HG03095 (cell line): ENCODE results near the gene KPTN.

ENCODE experiments used
- ATAC-seq: cut with Tn5 transposase; IDR thresholded peaks from one replicate; pipeline ENCODE4 v1.9.1; 2021; ENCODE audit warnings: moderate library complexity; ENCODE audit not compliant: unreplicated experiment

Gene KPTN

GRCh38 chr19:47471381-47471732 is 12.7 kb downstream of the KPTN start:
- no peak for ATAC-seq

DNA sequence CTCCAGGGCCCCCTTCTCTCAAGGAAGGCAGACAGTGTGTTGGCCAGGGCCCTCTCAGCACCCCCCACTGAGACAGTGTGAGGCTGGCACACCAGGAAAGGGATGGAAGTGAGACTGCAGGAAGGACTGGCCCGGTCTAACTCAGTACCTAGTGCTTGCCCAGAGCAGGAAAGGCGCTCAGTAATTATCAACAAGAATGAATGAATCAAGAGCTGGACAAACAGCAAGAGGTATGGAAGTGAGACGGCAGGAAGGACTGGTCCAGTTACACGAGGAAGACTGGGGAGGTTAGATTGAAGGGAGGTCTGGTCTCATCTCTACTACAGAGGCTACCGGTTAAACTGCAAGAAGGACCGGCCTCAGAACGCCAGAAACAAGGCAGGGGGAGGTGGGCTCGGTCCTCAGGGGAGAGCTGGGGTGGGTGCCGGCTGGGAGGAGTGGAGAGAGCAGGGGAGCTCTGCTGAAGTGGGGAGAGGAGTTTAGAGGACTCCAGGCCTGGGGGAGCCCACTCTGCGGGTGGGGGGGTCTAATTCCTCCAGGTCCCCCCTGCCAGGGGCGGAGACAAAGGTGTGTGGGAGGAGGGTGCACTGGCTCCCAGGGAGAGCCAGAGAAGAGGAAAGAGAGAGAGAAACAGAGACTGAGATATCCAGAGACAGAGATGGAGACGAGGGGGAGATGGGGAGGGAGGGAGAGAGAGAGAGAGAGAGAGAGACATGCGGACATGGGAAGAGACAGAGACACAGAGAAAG is 13.4 kb downstream of the KPTN start:
- no peak for ATAC-seq

DNA sequence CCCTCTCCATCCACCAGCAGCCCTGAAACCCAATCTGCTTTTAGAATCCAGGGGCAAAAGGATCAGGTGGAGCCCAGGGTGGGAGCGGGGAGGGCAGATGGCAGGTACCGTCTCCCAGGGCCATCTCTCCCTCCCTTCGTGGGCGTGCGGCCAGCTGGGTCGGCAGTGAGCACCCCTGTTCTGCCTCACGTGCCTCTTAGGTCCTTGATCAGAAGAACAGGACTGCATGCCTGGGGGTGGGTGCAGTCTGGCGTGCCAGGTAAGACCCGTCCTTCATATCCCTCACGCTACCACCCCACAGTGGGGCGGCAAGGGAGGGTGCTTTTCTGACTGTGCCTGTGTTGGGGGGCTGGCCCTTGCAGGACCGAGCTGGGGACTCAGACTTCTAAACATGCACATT is 14.3 kb downstream of the KPTN start:
- no peak for ATAC-seq

DNA sequence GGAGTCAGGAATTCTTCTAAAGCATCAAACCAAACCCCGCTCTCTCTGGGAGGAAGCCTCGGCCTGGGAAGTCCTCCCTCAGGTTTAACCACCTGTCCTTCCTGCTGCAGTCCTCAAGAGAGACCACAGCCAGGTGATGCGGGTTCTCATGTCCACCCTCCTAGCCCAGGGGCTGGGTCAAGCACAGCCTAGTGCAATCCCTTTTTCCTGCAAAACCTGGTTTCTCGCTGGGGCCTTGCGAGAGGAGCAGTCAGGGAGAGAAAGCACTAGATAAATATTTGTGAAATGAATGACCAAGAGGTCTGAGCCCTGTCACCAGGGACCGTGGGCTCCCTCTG is 14.7 kb downstream of the KPTN start:
- no peak for ATAC-seq

DNA sequence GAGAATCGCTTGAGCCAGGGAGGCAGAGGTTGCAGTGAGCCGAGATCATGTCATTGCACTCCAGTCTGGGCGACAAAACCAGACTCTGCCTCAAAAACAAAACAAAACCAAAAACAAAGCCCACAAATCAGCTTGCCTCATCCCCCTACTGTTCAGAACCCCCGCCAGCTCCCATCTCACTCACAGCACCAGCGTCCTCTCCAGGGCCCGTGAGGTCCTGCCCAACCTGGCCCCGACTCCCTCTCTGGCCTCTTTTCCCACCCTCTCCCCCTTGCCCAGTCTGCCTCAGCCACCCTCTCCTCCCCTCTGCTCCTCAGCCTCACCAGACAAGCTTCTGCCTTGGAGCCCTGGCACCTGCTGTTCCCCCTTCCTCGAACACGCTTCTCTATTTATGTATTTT is 16.1 kb downstream of the KPTN start:
- no peak for ATAC-seq

DNA sequence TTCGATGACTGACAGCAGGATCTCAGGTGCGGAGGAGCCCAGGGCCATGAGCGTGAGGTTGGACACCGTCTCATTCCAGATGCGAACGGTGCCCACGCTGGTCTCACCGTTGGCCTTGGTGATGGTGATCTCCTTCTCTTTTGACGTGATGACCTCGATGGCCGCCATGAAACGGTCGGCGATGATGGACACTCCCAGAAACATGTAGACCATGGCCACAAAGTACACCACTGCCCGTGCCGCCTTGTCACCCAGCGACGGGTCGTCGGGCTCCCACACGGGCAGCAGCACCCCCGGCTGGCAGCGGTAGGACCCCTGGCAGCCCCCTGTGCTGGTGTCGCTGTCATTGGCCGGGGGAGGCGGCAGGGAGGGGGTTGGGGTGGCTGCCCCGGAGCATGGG is 18.1 kb downstream of the KPTN start:
- ATAC-seq = no peak

- no peak for ATAC-seq
Measured at GRCh38 chr19:47464675-47465419, 19.2 kb downstream of the KPTN start.

DNA sequence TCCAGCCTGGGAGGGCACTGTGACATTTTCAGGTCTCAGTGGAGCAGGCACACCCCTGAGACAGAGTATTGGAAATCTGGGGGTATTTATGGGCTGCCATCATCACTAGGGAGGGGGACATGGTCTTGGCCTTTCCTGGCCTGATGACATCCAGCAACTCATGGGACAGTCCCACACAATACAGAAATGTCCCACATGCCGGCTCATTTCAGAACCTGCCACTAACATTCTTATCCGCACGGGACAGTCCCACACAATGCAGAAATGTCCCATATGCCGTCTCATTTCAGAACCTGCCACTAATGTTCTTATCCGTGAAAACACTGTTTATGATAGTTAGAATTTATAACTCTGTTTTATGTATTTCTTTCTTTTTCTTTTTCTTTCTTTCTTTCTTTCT is 22.1 kb downstream of the KPTN start:
- ATAC-seq = no peak

DNA sequence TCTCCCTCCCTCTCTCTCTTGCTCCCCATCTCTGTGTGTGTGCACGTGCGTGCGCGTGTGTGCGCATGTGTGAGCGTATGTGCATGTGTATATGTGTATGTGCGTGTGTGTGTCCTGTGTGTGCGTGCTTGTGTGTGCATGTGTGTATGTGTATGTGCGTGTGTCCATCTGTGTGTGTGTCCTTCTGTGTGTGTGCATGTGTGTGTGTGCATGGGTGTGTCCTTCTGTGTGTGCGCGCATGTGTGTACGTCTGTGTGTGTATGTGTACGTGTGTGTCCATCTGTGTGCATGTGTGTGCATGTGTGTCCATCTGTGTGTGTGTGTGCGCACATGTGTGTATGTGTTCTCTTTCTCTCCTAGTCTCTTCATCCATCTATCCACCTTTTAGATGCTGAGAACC is 24.5 kb downstream of the KPTN start:
- ATAC-seq = no peak

DNA sequence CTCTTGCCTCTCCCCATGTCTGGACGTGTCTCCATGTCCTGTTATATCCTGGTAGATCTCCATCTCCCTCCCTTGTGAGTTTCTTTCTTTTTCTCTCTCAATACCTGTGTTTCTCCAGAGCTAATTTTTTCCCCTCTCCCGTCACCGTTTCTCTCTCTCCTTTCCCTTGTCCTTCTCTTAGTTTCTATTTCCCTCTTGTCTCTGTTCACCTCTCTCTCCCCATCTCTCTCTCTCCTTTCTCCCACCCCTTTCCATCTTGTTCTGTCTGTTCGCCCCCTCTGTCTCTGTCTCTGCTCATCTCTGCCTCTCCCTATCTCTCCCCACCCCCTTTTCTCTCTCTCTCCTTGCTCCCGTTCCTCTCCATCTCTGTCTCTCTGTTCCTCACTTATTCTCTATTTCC is 25.3 kb downstream of the KPTN start:
- no peak for ATAC-seq

- ATAC-seq = no peak
Measured at GRCh38 chr19:47456721-47457474, 27.1 kb downstream of the KPTN start.

DNA sequence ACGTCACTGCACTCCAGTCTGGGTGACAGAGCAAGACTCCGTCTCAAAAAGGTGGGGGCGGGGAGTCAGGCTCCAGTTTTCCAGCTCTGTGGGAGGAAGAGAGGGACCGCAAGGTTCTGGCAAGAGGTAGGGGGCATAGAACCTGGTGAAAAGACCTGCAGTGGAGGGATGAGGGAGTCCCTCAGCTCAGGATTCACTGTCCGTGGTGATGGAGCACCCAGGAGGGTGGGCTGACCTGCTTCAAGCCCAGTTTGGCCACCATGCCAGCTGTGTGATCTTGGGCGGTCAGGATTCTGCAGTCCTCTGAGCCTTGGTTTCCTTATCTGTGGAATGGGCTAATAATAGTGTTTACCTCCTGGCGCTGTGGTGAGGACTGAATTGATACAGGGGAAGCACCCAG is 33.5 kb downstream of the KPTN start:
- no peak for ATAC-seq

- ATAC-seq = no peak
Measured at GRCh38 chr19:47448360-47448727, 35.7 kb downstream of the KPTN start.

- ATAC-seq = no peak
Measured at GRCh38 chr19:47447470-47448359, 36.3 kb downstream of the KPTN start.

DNA sequence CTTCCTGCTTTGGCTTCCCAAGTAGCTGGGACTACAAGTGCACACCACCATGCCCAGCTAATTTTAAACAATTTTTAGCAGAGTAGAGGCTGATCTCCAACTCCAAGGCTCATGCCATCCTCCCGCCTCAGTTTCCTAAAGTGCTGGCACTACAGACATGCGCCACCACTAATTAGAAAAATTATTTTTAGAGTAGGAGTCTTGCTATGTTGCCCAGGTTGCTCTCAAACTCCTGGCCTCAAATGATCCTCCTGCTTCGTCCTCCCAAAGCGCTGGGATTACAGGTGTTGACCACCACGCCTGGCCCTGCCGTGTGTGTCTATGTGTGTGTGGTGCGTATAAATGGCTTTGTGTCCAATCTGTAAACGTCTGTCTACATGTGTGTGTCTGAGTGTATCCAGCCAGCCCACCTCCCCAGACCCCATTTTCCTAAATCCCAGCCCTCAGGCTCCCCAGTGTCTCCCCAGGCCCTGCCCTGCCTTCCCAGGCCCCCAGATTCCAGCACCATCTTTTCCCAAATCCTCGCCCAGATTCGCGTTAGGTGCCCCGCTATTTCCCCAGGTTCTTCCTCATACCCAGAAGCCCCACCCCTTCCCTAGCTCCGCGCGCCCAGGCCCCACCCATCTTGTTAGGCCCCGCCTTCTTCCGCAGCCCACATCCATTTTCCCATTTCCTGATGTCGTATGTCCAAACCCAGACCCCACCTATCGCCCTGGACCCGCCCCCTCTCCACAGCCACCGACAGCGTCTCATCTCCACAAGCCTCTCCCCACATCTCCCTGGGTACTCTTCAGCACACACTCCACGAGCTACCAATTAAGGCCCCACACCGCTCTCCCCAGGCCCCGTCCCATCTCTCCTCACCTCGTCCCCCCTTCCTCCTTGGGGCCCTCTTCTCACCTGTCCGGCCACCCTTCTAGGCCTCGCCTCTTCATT is 37.2 kb downstream of the KPTN start:
- ATAC-seq = no peak

DNA sequence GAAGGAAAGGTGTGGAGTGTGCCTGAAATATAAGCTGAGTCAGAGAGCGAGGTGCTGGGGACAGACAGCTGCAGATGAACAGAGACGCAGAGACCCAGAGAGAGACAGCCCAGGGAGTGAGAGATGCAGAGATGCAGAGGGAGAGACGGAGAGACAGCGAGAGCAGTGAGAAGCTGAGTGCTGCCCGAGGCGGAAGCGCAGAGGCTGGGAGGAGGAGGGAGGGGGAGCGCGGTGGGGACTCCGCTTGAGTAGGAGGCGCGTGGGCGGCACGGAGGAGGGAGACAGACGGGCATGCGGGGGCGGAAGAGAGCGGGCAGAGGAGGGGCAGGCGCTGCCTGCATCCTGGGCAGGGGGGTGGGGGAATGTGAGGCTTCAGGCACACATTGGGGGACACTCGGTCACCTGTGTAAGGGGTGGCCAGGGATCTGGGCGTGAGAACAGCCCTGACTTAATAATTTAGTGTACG is 38.0 kb downstream of the KPTN start:
- ATAC-seq = no peak

- no peak for ATAC-seq
Measured at GRCh38 chr19:47445527-47445926, 38.5 kb downstream of the KPTN start.

DNA sequence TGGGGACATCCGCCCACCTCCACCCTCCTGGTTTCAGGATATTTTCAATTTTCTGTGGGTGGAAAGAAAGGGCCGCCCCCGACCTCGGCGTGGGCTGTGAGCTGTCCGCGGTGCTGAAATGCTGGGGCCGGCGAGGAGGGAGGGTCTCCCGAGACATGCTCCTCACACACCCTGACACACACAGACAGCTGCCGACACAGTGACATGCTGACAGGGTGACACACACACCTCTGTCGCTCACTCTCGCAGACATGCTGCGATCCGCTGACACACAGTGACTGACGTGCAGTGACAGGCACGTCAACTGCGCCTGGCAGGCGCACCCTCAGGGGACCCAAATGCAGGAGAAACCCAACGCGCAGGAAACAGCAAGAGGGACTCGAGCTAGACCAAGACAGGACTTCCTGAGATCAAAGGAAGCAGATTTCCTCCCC is 39.6 kb downstream of the KPTN start:
- ATAC-seq = no peak

DNA sequence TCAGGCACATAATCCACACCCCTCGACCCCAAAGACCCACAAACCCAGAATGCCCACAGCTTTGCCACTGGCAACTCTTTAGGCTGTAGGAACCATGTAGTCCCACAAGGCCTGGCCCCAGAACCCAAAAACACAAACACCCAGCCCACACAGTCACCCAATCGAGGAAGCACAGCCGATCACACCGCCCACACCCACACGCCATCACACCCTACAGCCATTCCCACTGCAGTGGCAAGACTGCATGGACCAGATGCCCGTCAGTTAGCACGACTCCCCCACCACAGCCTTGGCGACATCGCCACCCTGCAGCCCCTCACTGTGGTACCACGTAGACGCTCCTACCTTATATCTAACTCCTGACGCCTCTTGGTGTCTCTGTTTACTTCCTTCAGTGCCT is 40.7 kb downstream of the KPTN start:
- ATAC-seq = no peak

- no peak for ATAC-seq
Measured at GRCh38 chr19:47438793-47439220, 45.2 kb downstream of the KPTN start.
